HCT116 (cell line): Measurements from ENCODE around the gene NT5DC3. TPM values are rescaled to one million over a fixed set of nuclear protein-coding genes. Genes with fewer than 3 reads are reported as not detected.

Source experiments
- ATAC-seq: fragments of 200-7000 bp; cut with Tn5 transposase; 2 replicates; pipeline ENCODE4 v1.9.1; 2020; ENCODE audit warnings: mild to moderate bottlenecking, moderate library complexity
- BruUV-seq: library from RNA; stranded (reverse); fragments of 400-500 nt; replicated peaks from 2 replicates; lab custom pipeline; 2021; lab: Mats Ljungman, UMichigan
- CTCF ChIA-PET: fragments of 300-600 bp; sonication (Branson Sonifier 250); formaldehyde crosslinking; loops from one replicate; lab custom pipeline; 2021; ENCODE audit warnings: antibody characterized with exemption; lab: Charles Lee
- POLR2A ChIA-PET: fragments of 300-600, 350-600 bp; sonication (Branson Sonifier 250); formaldehyde crosslinking; loops from one replicate; lab custom pipeline; 2021; ENCODE audit warnings: antibody characterized with exemption; lab: Charles Lee
- RAD21 ChIA-PET, 2 experiments: fragments of 300-600 bp; sonication (Branson Sonifier 250); formaldehyde crosslinking; loops; one replicate each; lab custom pipeline; 2023; ENCODE audit warnings: low total read pairs in 2 of 2; ENCODE audit not compliant: uncharacterized antibody in 2 of 2, unreplicated experiment in 2 of 2, low non-redundant PET in 1 of 2; lab: Charles Lee
- DNase-seq: peaks from one replicate; pipeline ENCODE4 v3.0.0-alpha.2; 2010; ENCODE audit warnings: low read depth, low spot score
- H2AFZ ChIP-seq: fragments of 200-600 bp; shearing (Covaris generic), sonication (generic); 2 replicates; pipeline ENCODE4 v1.6.1; 2017; ENCODE audit warnings: low read depth, mixed run types, mixed read lengths, antibody characterized with exemption, low read length; ENCODE audit not compliant: poor library complexity, severe bottlenecking
- H3K27ac ChIP-seq: 2 replicates; pipeline ENCODE4 v1.5.1; 2012; ENCODE audit warnings: low read depth, low read length
- H3K27me3 ChIP-seq: fragments of 200-600 bp; sonication (generic); 2 replicates; pipeline ENCODE4 v1.6.1; 2016; ENCODE audit warnings: mixed run types, low read length, mixed read lengths; ENCODE audit not compliant: insufficient read depth
- H3K36me3 ChIP-seq, 2 experiments: fragments of 200-500 bp in 1 of 2; fragments of 200-600 bp in 1 of 2; sonication (Bioruptor generic) in 1 of 2; sonication (generic) in 1 of 2; 2 replicates each; pipeline versions ENCODE4 v1.5.1 to v1.6.1; 2014 to 2016; ENCODE audit warnings: low read length in 2 of 2, inconsistent platforms in 1 of 2, mixed read lengths in 1 of 2, mixed run types in 1 of 2; ENCODE audit not compliant: insufficient read depth in 2 of 2, control insufficient read depth in 1 of 2
- H3K4me1 ChIP-seq, 2 experiments: fragments of 200-600 bp in 1 of 2; sonication (generic) in 1 of 2; 2 replicates each; pipeline versions ENCODE4 v1.5.1 to v1.6.1; 2012 to 2017; ENCODE audit warnings: low read length in 2 of 2, inconsistent platforms in 1 of 2, mild to moderate bottlenecking in 1 of 2, mixed read lengths in 1 of 2, mixed run types in 1 of 2, moderate library complexity in 1 of 2; ENCODE audit not compliant: insufficient read depth in 2 of 2, control insufficient read depth in 1 of 2
- H3K4me2 ChIP-seq: fragments of 200-600 bp; sonication (generic); 2 replicates; pipeline ENCODE4 v1.6.1; 2017; ENCODE audit warnings: mixed run types, low read length, mixed read lengths
- H3K4me3 ChIP-seq, 2 experiments: fragments of 200-600 bp in 1 of 2; sonication (generic) in 1 of 2; replicated peaks in 1 of 2; 2 replicates each; pipeline ENCODE4 v1.5.1; 2011 to 2016; ENCODE audit warnings: low read length in 2 of 2, control low read depth in 1 of 2, low read depth in 1 of 2, mild to moderate bottlenecking in 1 of 2, mixed read lengths in 1 of 2, mixed run types in 1 of 2
- H3K79me2 ChIP-seq: fragments of 200-600 bp; sonication (generic); 2 replicates; pipeline ENCODE4 v1.6.1; 2017; ENCODE audit warnings: mild to moderate bottlenecking, mixed run types, low read length, moderate library complexity, mixed read lengths; ENCODE audit not compliant: insufficient read depth
- H3K9ac ChIP-seq: fragments of 200-600 bp; sonication (generic); 2 replicates; pipeline ENCODE4 v1.6.1; 2016; ENCODE audit warnings: low read length, mixed read lengths
- H3K9me2 ChIP-seq: fragments of 200-600 bp; sonication (generic), shearing (Covaris generic); 2 replicates; pipeline ENCODE4 v1.6.1; 2017; ENCODE audit warnings: mixed run types, mild to moderate bottlenecking, moderate library complexity; ENCODE audit not compliant: insufficient read depth
- H3K9me3 ChIP-seq, 2 experiments: fragments of 200-500 bp in 1 of 2; fragments of 200-600 bp in 1 of 2; sonication (Bioruptor generic) in 1 of 2; sonication (generic) in 1 of 2; 2 replicates each; pipeline ENCODE4 v1.6.1; 2014 to 2017; ENCODE audit warnings: low read length in 2 of 2, mixed read lengths in 2 of 2, inconsistent platforms in 1 of 2, low read depth in 1 of 2, mild to moderate bottlenecking in 1 of 2, mixed run types in 1 of 2, moderate library complexity in 1 of 2; ENCODE audit not compliant: control insufficient read depth in 1 of 2, insufficient read depth in 1 of 2
- H4K20me1 ChIP-seq: fragments of 200-600 bp; sonication (generic), shearing (Covaris generic); 2 replicates; pipeline ENCODE4 v1.6.1; 2017; ENCODE audit warnings: mixed run types, mild to moderate bottlenecking, moderate library complexity; ENCODE audit not compliant: insufficient read depth
- ATF3 ChIP-seq: IDR thresholded peaks from 2 replicates; pipeline ENCODE4 v1.6.1; 2012
- CEBPB ChIP-seq: IDR thresholded peaks from 2 replicates; pipeline ENCODE4 v1.6.1; 2012; ENCODE audit warnings: low read depth
- ELF1 ChIP-seq: IDR thresholded peaks from 2 replicates; pipeline ENCODE4 v1.6.1; 2012; ENCODE audit warnings: low read depth, borderline replicate concordance
- EZH2phosphoT487 ChIP-seq: fragments of 200-600 bp; IDR thresholded peaks from 2 replicates; pipeline ENCODE4 v1.6.1; 2018; ENCODE audit warnings: antibody characterized with exemption, borderline replicate concordance
- JUND ChIP-seq: IDR thresholded peaks from 2 replicates; pipeline ENCODE4 v1.6.1; 2012
- POLR2A ChIP-seq: IDR thresholded peaks from 2 replicates; pipeline ENCODE4 v1.7.0; 2011; ENCODE audit warnings: borderline replicate concordance; ENCODE audit not compliant: insufficient read depth, insufficient read length; ENCODE audit errors: extremely low read depth
- RAD21 ChIP-seq: IDR thresholded peaks from 2 replicates; pipeline ENCODE4 v1.6.1; 2012; ENCODE audit warnings: low read depth, mild to moderate bottlenecking
- SRF ChIP-seq: IDR thresholded peaks from 2 replicates; pipeline ENCODE4 v1.6.1; 2012; ENCODE audit warnings: low read depth
- ZBTB33 ChIP-seq: IDR thresholded peaks from 2 replicates; pipeline ENCODE4 v1.6.1; 2011; ENCODE audit warnings: mild to moderate bottlenecking, low read length, moderate library complexity; ENCODE audit not compliant: insufficient replicate concordance; ENCODE audit errors: extremely low read depth
- ZFX ChIP-seq: fragments of 450-650 bp; IDR thresholded peaks from 2 replicates; pipeline ENCODE4 v1.6.1; 2017
- intact Hi-C: fragments of 100-400 bp; cut with micrococcal nuclease; formaldehyde crosslinking; loops from 2 replicates; pipeline ENCODE4 v1.10.0; 2022
- total RNA-seq: library from RNA; stranded (reverse); gene quantifications from one replicate; pipeline ENCODE4 v1.2.1, GENCODE V29; 2021; ENCODE audit not compliant: unreplicated experiment

Gene NT5DC3
- total RNA-seq, 1 experiment from 2014 or later = 18.7 TPM

GRCh38 chr12:103791350-103791920 lies 49.6 kb downstream of the NT5DC3 start:
- ChIA-PET RAD21 (no interaction called here), POLR2A (no interaction called here), CTCF (no interaction called here)
- intact Hi-C loops = no loop called here
- BruUV-seq = no TSS peak
- no peaks in the 10 kb centered on the region; the same call in 1 of the 2 replicates for H4K20me1 ChIP-seq
- H3K27ac ChIP-seq = no peak overlapping the region
- DNase-seq (no peak), ATAC-seq (no peak)
- peaks cover 7 to 19% of the 10 kb centered on the region in 2 experiments for H3K36me3 ChIP-seq
- H3K79me2 ChIP-seq = no peaks in the 10 kb centered on the region
- H3K9me3 ChIP-seq = no peaks in the 10 kb centered on the region
- no peaks in the 10 kb centered on the region for H3K9me2 ChIP-seq
- H3K4me2 ChIP-seq = no peak overlapping the region
- H3K4me3 ChIP-seq = no peak overlapping the region
- no peak overlapping the region for H3K9ac ChIP-seq
- no peak overlapping the region for H2AFZ ChIP-seq
- TF ChIP-seq CEBPB (no peak), SRF (no peak), ZFX (no peak), JUND (no peak), RAD21 (no peak)
- no peaks in the 10 kb centered on the region; a peak in 1 of 4 replicates for H3K4me1 ChIP-seq
- no peaks in the 10 kb centered on the region for H3K27me3 ChIP-seq

GRCh38 chr12:103786201-103786600 lies 54.8 kb downstream of the NT5DC3 start:
- intact Hi-C loops = no loop called here
- H3K9ac ChIP-seq = no peak overlapping the region
- ATAC-seq (no peak), DNase-seq (no peak)
- no peak overlapping the region for H3K4me2 ChIP-seq
- H3K36me3 ChIP-seq = peaks cover 4 to 35% of the 10 kb centered on the region in 2 experiments; a peak in 3 of 4 replicates
- no peak for TF ChIP-seq EZH2phosphoT487
- no peak for TF ChIP-seq ATF3
- TF ChIP-seq CEBPB = no peak
- no peak for TF ChIP-seq POLR2A
- no peak for TF ChIP-seq ELF1
- TF ChIP-seq ZBTB33 = no peak
- TF ChIP-seq JUND = no peak
- no peaks in the 10 kb centered on the region for H3K27me3 ChIP-seq
- H3K4me3 ChIP-seq = no peak overlapping the region
- CTCF ChIA-PET = no interaction called here
- H3K79me2 ChIP-seq = no peaks in the 10 kb centered on the region
- no peaks in the 10 kb centered on the region; a peak in 1 of 4 replicates for H3K4me1 ChIP-seq
- H3K9me2 ChIP-seq = no peaks in the 10 kb centered on the region
- RAD21 ChIA-PET = no interaction called here
- H2AFZ ChIP-seq = no peak overlapping the region
- H4K20me1 ChIP-seq = no peaks in the 10 kb centered on the region; the same call in 1 of the 2 replicates
- POLR2A ChIA-PET = no interaction called here
- H3K27ac ChIP-seq = no peak overlapping the region
- no TSS peak for BruUV-seq
- H3K9me3 ChIP-seq = no peaks in the 10 kb centered on the region
